Adrenal gland (tissue), 12 donors: ENCODE results near the gene EGLN1. TPM values are rescaled to one million over a fixed set of nuclear protein-coding genes. Genes with fewer than 3 reads are reported as not detected.

ENCODE experiments used
- DNase-seq, 7 donors: peaks; one replicate each; pipeline ENCODE4 v3.0.0-alpha.2; 2019 to 2020
- H3K27ac ChIP-seq, 5 donors: fragments of 200-600 bp; sonication (generic) in 4 of 5; 1 replicate in 3 of 5; 2 replicates in 2 of 5; pipeline versions ENCODE4 v1.5.1 to v1.8.0; 2016 to 2020; ENCODE audit warnings: mild to moderate bottlenecking in 1 of 5
- H3K27me3 ChIP-seq: fragments of 200-600 bp; 2 replicates; pipeline ENCODE4 v1.8.0; 2021
- H3K36me3 ChIP-seq, 2 donors: fragments of 200-600 bp; replicated peaks in 1 of 2; 1 replicate in 1 of 2; 2 replicates in 1 of 2; pipeline versions ENCODE4 v1.5.1 to v1.8.0; 2018 to 2022
- H3K4me1 ChIP-seq, 2 donors: fragments of 200-600 bp; replicated peaks in 1 of 2; 1 replicate in 1 of 2; 2 replicates in 1 of 2; pipeline versions ENCODE4 v1.5.1 to v1.8.0; 2018 to 2021
- H3K4me3 ChIP-seq, 4 donors: fragments of 200-600 bp; sonication (generic) in 3 of 4; one replicate each; pipeline ENCODE4 v1.5.1; 2016 to 2018
- H3K9me3 ChIP-seq, 3 donors: fragments of 200-600 bp; sonication (generic) in 1 of 3; replicated peaks in 1 of 3; 1 replicate in 2 of 3; 2 replicates in 1 of 3; pipeline versions ENCODE4 v1.5.1 to v1.8.0; 2016 to 2021
- POLR2A ChIP-seq, 2 donors: fragments of 450-650 bp; IDR thresholded peaks; one replicate each; pipeline ENCODE4 v1.6.1; 2017; ENCODE audit warnings: antibody characterized with exemption in 2 of 2, mild to moderate bottlenecking in 2 of 2, moderate library complexity in 1 of 2
- WGBS, 4 donors: extraction: QIAGEN DNeasy Blood & Tissue Kit in 2 of 4; methylation state at CpG; one replicate each; pipeline versions ENCODE4 v1.1.5 to v1.1.7; 2013 to 2017; 5-methylcytosine and 5-hydroxymethylcytosine counted together
- intact Hi-C, 2 donors: fragments of 100-400 bp; cut with DNase I; formaldehyde crosslinking; loops; one replicate each; pipeline versions ENCODE4 v1.14.1 to v1.15.0; 2022 to 2023
- polyA plus RNA-seq, 3 donors: library from polyadenylated mRNA; stranded (reverse); fragments of 200-250 nt in 2 of 3; fragments of 350-450 nt in 1 of 3; fragmentation: Illumina TruSeq in 1 of 3; extraction: RNeasy Lipid Tissue Mini Kit (QIAGEN cat#74804) in 1 of 3; gene quantifications; one replicate each; pipeline ENCODE4 v1.2.3, GENCODE V29; 2013 to 2014
- total RNA-seq, 9 donors: library from RNA; depleted of rRNA in 4 of 9; stranded (reverse); fragments of >200 nt in 4 of 9; fragments of 120-200 nt in 1 of 9; fragmentation: NEBNext Ultra II Directional in 1 of 9; extraction: Animal tissue kit (Norgen Biotek cat#: 25700) in 1 of 9; gene quantifications; one replicate each; pipeline versions ENCODE4 v1.1.0 to v1.2.4, GENCODE V29; 2013 to 2023
- TF ChIP-seq, protein P1 (sequence below), 6 experiments: fragments of 450-650 bp in 4 of 6; fragments of 200-600 bp in 2 of 6; sonication (generic) in 1 of 6; IDR thresholded peaks; 1 replicate in 5 of 6; 2 replicates in 1 of 6; pipeline versions ENCODE4 v1.5.1 to v1.8.0; 2016 to 2021; ENCODE audit warnings: antibody characterized with exemption in 6 of 6, mild to moderate bottlenecking in 2 of 6, moderate library complexity in 1 of 6
- donor health status: healthy with polysubstance abuse.
- donor health status: Bipolar disorder and iron deficiency.
- donor health status: DM: yes; HTN: yes; CAD: no.
- donor health status: DM: no; HTN: no; CAD: no.
- donor health status: DM: no; HTN: no; CAD: no.
- donor health status: DM: yes; HTN: yes; CAD: no.

Gene EGLN1
- total and polyA plus RNA-seq, 12 donors = 7.9 to 75.6 (median 49.2) TPM

DNA sequence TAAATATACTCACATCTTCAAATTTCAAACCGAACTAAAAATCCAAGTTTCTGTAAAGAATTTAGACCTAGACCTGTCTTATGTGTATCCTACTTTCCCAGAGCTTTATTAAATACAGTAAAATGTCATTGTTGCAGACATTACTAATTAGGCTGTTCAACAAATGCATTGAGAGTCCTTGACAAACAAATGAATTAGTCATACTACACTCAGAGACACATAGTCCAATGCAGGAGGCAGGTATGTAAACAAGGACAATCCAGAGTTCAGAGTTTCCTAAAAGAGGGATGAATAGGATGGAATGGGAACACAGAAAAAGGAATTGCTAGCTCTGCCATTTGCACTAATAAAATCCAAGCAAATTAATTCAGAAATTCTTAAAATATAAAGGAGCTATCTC is 1.6 kb upstream of the EGLN1 start:
- Histone ChIP-seq H3K36me3 (no peaks in the 10 kb centered on the region), H3K27ac (peak overlapping the region in 1 of 5 donors; percentile 100), H3K4me1 (peaks cover 17 to 32% of the 10 kb centered on the region in 2 donors), H3K4me3 (no peak overlapping the region), H3K27me3 (no peaks in the 10 kb centered on the region), H3K9me3 (no peaks in the 10 kb centered on the region)
- 43 to 62% (median 53%) methylated on average over 1 of the region's 1 CpG for WGBS, 4 donors
- no peak for DNase-seq
- TF ChIP-seq, protein P1, sequence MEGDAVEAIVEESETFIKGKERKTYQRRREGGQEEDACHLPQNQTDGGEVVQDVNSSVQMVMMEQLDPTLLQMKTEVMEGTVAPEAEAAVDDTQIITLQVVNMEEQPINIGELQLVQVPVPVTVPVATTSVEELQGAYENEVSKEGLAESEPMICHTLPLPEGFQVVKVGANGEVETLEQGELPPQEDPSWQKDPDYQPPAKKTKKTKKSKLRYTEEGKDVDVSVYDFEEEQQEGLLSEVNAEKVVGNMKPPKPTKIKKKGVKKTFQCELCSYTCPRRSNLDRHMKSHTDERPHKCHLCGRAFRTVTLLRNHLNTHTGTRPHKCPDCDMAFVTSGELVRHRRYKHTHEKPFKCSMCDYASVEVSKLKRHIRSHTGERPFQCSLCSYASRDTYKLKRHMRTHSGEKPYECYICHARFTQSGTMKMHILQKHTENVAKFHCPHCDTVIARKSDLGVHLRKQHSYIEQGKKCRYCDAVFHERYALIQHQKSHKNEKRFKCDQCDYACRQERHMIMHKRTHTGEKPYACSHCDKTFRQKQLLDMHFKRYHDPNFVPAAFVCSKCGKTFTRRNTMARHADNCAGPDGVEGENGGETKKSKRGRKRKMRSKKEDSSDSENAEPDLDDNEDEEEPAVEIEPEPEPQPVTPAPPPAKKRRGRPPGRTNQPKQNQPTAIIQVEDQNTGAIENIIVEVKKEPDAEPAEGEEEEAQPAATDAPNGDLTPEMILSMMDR (IDR thresholded peaks at IDR 0.05) = no peak
- no peak for TF ChIP-seq POLR2A (IDR thresholded peaks at IDR 0.05)
- intact Hi-C loops = loop anchor here (5.0 to 10.0 kb wide), 3 partner anchors 59 to 111 kb away; no protein-coding TSS in a partner anchor

DNA sequence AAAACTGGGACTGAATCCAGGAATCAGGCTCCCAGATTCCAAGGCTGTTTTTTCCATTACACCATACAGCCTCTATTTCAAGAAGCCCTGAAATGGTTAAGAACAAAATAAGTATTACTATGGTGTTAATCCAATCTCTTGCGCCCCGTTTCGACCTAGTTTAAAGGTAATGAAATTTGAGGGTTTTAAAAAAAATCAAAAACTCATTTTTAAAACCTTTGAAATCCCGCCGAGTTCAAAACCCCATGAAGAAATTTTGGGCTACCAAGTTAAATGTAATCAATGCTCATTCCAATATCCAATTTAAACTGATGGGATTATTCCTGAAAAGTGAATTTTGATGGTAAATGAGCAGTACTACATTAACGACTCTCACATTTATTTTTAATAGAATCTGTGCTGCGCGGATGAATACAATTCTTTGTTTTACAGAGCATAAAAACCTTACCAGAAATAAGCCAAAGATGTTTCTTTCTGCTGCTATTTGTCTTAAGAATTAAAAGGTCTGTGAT is 767 bp upstream of the EGLN1 start:
- Histone ChIP-seq H3K9me3 (no peaks in the 10 kb centered on the region), H3K4me1 (peaks cover 25 to 39% of the 10 kb centered on the region in 2 donors), H3K36me3 (no peaks in the 10 kb centered on the region), H3K27me3 (no peaks in the 10 kb centered on the region), H3K4me3 (peak overlapping the region in 3 of 4 donors; percentile 70 to 95 (median 76)), H3K27ac (peak overlapping the region in 4 of 5 donors; percentile 98 to 100 (median 100))
- WGBS, 4 donors = 20 to 27% (median 22%) methylated on average over 8 of the region's 8 CpGs
- TF ChIP-seq, protein P1 (IDR thresholded peaks at IDR 0.05) = no peak
- TF ChIP-seq POLR2A (IDR thresholded peaks at IDR 0.05) = no peak
- intact Hi-C loops = loop anchor here (5.0 to 10.0 kb wide), 3 partner anchors 58 to 112 kb away; no protein-coding TSS in a partner anchor
- DNase-seq = no peak

DNA sequence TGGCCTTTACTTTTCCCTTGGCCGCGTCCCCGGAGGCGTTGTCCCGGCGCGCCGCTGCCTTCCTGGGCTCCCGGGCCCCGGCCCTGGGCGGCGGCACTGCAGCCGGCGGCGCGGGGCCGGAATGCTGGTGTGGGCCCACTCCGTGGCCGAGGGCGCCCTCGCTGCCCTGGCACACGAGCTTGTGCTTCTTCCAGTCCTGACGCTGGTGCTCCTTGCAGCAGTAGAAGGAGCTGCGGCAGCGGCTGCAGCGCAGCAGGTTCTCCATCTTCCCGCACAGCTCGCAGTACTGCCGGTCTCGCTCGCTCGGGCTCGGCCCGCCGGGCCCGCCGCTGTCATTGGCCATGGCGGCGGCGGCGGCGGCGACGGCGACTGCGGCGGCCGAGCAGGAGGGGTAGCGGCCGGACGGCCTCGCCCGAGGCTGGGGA is 529 bp downstream of the EGLN1 start:
- peak in 6 of 7 donors; percentile 38 to 62 (median 51) for DNase-seq
- H3K4me1 ChIP-seq = peaks cover 31 to 52% of the 10 kb centered on the region in 2 donors
- peak overlapping the region; percentile 4 to 95 (median 73) for H3K4me3 ChIP-seq
- H3K27me3 ChIP-seq = no peaks in the 10 kb centered on the region
- peak overlapping the region; percentile 60 to 100 (median 99) for H3K27ac ChIP-seq
- intact Hi-C loops = loop anchor here (5.0 to 10.0 kb wide), 3 partner anchors 57 to 113 kb away; no protein-coding TSS in a partner anchor
- TF ChIP-seq POLR2A (IDR thresholded peaks at IDR 0.05) = no peak
- TF ChIP-seq, protein P1 (IDR thresholded peaks at IDR 0.05) = no peak
- 0% methylated on average over 9 to 53 of the region's 53 CpGs; no CpG with 5 or more reads in 1 of the 4 donors for WGBS, 4 donors
- H3K9me3 ChIP-seq = no peaks in the 10 kb centered on the region
- H3K36me3 ChIP-seq = no peaks in the 10 kb centered on the region

DNA sequence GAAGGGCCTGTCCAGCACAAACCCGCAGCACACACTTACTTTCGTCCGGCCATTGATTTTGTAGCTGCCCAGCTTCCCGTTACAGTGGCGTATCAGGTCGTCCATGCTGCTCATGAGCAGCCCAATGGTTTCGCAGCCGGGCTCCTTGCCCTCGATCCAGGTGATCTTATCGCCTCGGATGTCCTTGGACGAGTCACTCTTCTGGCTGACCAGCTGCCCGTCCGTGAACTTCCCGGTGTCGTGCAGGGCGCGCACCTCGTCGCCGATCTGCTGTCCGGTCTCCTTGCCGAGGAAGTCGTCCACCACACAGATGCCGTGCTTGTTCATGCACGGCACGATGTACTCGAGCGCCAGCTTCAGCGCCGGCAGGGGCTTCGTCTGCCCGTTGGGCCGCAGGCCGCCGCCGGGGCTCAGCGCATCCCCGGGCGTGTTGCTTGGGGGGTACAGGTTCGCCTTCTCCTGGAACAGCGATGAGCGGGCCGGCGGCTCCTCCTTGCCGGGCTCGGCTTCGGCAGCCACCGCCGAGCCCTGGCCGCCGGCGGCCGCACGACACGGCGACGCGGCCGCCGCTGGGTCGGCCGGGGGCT is 1.0 kb downstream of the EGLN1 start:
- Histone ChIP-seq H3K4me3 (peak overlapping the region; percentile 4 to 95 (median 73)), H3K27ac (peak overlapping the region; percentile 60 to 100 (median 99)), H3K27me3 (no peaks in the 10 kb centered on the region), H3K9me3 (no peaks in the 10 kb centered on the region), H3K4me1 (peaks cover 31 to 57% of the 10 kb centered on the region in 2 donors), H3K36me3 (no peaks in the 10 kb centered on the region)
- 0 to 1% (median 0%) methylated on average over 5 to 63 of the region's 63 CpGs for WGBS, 4 donors
- intact Hi-C loops = loop anchor here (5.0 to 10.0 kb wide), 3 partner anchors 56 to 114 kb away; no protein-coding TSS in a partner anchor
- TF ChIP-seq, protein P1 (IDR thresholded peaks at IDR 0.05) = no peak
- TF ChIP-seq POLR2A (IDR thresholded peaks at IDR 0.05) = peak in 1 of 2 donors; percentile 66
- DNase-seq = peak; percentile 70 to 84 (median 75)
